SK-N-SH (cell line): Measurements from ENCODE around the gene CLASP1.

ENCODE experiments used
- GATA2 ChIP-seq: sonication (generic); formaldehyde crosslinking; IDR thresholded peaks from 2 replicates; pipeline ENCODE4 v1.5.0; 2020; ENCODE audit warnings: mild to moderate bottlenecking, missing genetic modification reagents
- TF ChIP-seq, protein P1 (sequence below): fragments of 200-600 bp; sonication (generic); IDR thresholded peaks from 2 replicates; pipeline ENCODE4 v1.6.1; 2017; ENCODE audit warnings: antibody characterized with exemption, mild to moderate bottlenecking, moderate library complexity
- TF ChIP-seq, protein P2 (sequence below): IDR thresholded peaks from 2 replicates; pipeline ENCODE4 v1.4.0; 2012; ENCODE audit warnings: low read depth

DNA sequence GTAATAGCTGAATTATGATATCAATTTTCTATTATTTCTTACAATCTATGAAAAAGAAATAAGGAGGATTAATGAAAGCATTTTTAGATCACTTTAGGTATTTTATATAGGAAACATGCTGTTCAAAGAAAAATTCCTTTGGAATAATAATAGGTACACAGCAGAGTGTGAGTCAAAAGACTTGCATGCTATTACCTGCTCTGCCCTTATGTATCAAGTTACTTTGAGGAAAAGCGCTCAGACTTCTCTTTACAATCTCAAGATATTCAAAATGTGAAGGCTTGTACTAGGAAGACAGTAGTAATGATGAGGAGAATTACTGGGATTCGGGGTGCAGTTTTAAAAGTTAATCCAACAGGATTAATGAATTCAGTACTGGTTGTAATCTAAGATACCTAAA lies 147.7 kb downstream of the CLASP1 start:
- TF ChIP-seq, protein P1, sequence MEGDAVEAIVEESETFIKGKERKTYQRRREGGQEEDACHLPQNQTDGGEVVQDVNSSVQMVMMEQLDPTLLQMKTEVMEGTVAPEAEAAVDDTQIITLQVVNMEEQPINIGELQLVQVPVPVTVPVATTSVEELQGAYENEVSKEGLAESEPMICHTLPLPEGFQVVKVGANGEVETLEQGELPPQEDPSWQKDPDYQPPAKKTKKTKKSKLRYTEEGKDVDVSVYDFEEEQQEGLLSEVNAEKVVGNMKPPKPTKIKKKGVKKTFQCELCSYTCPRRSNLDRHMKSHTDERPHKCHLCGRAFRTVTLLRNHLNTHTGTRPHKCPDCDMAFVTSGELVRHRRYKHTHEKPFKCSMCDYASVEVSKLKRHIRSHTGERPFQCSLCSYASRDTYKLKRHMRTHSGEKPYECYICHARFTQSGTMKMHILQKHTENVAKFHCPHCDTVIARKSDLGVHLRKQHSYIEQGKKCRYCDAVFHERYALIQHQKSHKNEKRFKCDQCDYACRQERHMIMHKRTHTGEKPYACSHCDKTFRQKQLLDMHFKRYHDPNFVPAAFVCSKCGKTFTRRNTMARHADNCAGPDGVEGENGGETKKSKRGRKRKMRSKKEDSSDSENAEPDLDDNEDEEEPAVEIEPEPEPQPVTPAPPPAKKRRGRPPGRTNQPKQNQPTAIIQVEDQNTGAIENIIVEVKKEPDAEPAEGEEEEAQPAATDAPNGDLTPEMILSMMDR, result no peak
- TF ChIP-seq GATA2 (CRISPR knock-in tag), result no peak
- TF ChIP-seq, protein P2, sequence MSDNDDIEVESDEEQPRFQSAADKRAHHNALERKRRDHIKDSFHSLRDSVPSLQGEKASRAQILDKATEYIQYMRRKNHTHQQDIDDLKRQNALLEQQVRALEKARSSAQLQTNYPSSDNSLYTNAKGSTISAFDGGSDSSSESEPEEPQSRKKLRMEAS, result no peak
